Immature natural killer cell (primary cell): Measurements from ENCODE around the gene EMP3. TPM values are rescaled to one million over a fixed set of nuclear protein-coding genes. Genes with fewer than 3 reads are reported as not detected.

ENCODE experiments used
- DNase-seq, 3 donors: peaks; one replicate each; pipeline ENCODE4 v3.0.0; 2022; ENCODE audit warnings: mixed read lengths in 1 of 3
- H3K27ac Mint-ChIP-seq, 6 donors: one replicate each; pipeline ENCODE4 v1.8.0; 2020; ENCODE audit warnings: mixed read lengths in 6 of 6, mild to moderate bottlenecking in 5 of 6, inconsistent platforms in 4 of 6, moderate library complexity in 3 of 6
- H3K27me3 Mint-ChIP-seq, 3 donors: one replicate each; pipeline ENCODE4 v1.8.0; 2020 to 2021; ENCODE audit warnings: low read depth in 3 of 3, mild to moderate bottlenecking in 3 of 3, mixed read lengths in 3 of 3, moderate library complexity in 3 of 3, inconsistent platforms in 1 of 3
- H3K36me3 Mint-ChIP-seq, 3 donors: one replicate each; pipeline ENCODE4 v1.8.0; 2020; ENCODE audit warnings: mixed read lengths in 3 of 3, inconsistent platforms in 2 of 3, mild to moderate bottlenecking in 2 of 3
- H3K4me1 Mint-ChIP-seq, 2 donors: one replicate each; pipeline ENCODE4 v1.8.0; 2020; ENCODE audit warnings: inconsistent platforms in 2 of 2, mild to moderate bottlenecking in 2 of 2, mixed read lengths in 2 of 2, moderate library complexity in 1 of 2
- H3K4me3 Mint-ChIP-seq, 5 donors: one replicate each; pipeline ENCODE4 v1.8.0; 2020; ENCODE audit warnings: mild to moderate bottlenecking in 5 of 5, mixed read lengths in 5 of 5, inconsistent platforms in 3 of 5, moderate library complexity in 3 of 5
- H3K9me3 Mint-ChIP-seq, 6 donors: one replicate each; pipeline ENCODE4 v1.8.0; 2020; ENCODE audit warnings: mild to moderate bottlenecking in 6 of 6, mixed read lengths in 6 of 6, inconsistent platforms in 4 of 6, moderate library complexity in 3 of 6
- polyA plus RNA-seq, 3 donors: library from polyadenylated mRNA; unstranded; fragments of 300-500 nt; fragmentation: Illumina TruSeq; gene quantifications; one replicate each; pipeline ENCODE4 v1.2.3, GENCODE V29; 2021

The EMP3 gene
- polyA plus RNA-seq, 3 donors from 2014 or later, result 994 to 1,311 (median 1,000) TPM

DNA sequence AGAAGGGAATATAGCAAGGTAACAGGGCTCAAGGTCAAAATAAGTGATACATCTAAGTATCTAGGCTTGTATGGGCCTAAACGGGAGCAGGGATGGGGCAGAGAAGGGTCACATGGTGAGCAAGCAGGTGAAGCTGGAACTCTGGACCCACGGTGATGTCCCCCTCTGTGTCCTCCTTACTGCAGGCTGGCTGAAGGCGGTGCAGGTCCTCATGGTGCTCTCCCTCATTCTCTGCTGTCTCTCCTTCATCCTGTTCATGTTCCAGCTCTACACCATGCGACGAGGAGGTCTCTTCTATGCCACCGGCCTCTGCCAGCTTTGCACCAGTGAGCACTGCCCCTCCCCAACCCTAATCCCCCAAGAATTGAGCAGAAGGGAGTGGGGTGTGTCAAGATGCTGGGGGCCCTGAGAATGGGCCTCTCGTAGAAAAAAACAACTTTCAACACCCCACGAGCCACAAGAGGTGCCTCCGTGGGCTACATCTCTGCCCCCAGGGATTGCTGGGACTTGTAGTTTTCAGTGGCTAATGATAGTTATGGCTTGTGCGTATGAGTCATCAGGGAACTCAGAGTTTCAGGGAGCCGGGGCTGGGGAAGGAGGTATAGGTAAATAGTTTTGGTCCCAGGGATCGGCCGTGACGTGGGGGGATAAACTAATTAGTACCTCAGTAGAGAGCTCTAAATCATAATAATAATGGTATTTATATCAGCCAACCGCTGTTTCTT lies 4.0 kb downstream of the EMP3 start:
- no peaks in the 10 kb centered on the region for H3K9me3 Mint-ChIP-seq
- peaks cover 16 to 26% (median 16%) of the 10 kb centered on the region in 3 donors for H3K36me3 Mint-ChIP-seq
- peaks cover 84 to 88% of the 10 kb centered on the region in 2 donors for H3K4me1 Mint-ChIP-seq
- H3K27ac Mint-ChIP-seq, result peak overlapping the region; percentile 87 to 96 (median 94)
- DNase-seq, result peak; percentile 28 to 46 (median 37)
- peak overlapping the region; percentile 76 to 88 (median 83) for H3K4me3 Mint-ChIP-seq
- H3K27me3 Mint-ChIP-seq, result peaks cover 11 to 16% (median 15%) of the 10 kb centered on the region in 3 donors

DNA sequence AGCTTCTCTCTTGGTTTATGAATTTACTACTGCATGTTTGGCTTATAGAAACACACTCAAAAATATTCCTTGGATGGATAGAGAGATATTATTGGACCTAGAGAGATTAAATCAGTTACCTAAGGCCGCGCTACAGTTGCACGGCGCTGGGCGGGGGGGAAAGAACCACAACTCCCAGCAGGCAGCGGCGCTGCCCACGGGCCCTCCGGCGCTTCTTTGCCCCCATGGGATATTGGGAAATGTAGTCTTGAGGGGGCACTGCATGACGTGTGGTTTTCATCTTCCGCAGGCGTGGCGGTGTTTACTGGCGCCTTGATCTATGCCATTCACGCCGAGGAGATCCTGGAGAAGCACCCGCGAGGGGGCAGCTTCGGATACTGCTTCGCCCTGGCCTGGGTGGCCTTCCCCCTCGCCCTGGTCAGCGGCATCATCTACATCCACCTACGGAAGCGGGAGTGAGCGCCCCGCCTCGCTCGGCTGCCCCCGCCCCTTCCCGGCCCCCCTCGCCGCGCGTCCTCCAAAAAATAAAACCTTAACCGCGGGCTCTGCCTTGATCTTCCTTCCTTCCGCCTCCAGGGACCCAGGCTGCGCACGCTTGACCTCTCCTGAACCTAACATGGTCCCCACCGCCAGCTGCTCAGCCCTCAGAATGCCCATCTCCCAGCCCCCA lies 4.8 kb downstream of the EMP3 start:
- peak; percentile 83 to 87 (median 86) for DNase-seq
- peak overlapping the region; percentile 87 to 96 (median 94) for H3K27ac Mint-ChIP-seq
- H3K9me3 Mint-ChIP-seq, result no peaks in the 10 kb centered on the region
- H3K4me1 Mint-ChIP-seq, result peaks cover 83 to 87% of the 10 kb centered on the region in 2 donors
- H3K4me3 Mint-ChIP-seq, result peak overlapping the region; percentile 76 to 88 (median 83)
- H3K36me3 Mint-ChIP-seq, result peaks cover 14 to 26% (median 16%) of the 10 kb centered on the region in 3 donors
- peaks cover 8 to 14% (median 13%) of the 10 kb centered on the region in 3 donors for H3K27me3 Mint-ChIP-seq

DNA sequence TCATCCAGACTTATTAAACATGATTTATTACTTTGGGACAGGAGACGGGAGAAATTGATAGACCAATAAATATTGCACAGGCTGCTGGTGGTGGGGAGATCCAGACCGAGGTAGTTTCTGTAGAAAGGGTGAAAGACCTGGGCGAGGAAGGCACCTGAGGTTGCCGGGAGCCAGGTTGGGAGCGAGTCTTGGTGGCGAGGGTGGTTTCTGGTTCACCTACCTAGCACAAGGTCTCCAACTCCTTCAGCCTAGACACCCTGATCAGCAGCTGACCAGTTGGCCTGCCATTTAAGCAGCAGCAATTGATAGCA lies 7.0 kb downstream of the EMP3 start:
- H3K36me3 Mint-ChIP-seq, result peaks cover 12 to 24% (median 16%) of the 10 kb centered on the region in 3 donors
- peaks cover 5 to 12% (median 6%) of the 10 kb centered on the region in 3 donors for H3K27me3 Mint-ChIP-seq
- H3K4me1 Mint-ChIP-seq, result peaks cover 63 to 66% of the 10 kb centered on the region in 2 donors
- H3K27ac Mint-ChIP-seq, result peak overlapping the region; percentile 94 to 98 (median 96)
- no peaks in the 10 kb centered on the region for H3K9me3 Mint-ChIP-seq
- DNase-seq, result no peak
- peak overlapping the region; percentile 89 to 99 (median 98) for H3K4me3 Mint-ChIP-seq

DNA sequence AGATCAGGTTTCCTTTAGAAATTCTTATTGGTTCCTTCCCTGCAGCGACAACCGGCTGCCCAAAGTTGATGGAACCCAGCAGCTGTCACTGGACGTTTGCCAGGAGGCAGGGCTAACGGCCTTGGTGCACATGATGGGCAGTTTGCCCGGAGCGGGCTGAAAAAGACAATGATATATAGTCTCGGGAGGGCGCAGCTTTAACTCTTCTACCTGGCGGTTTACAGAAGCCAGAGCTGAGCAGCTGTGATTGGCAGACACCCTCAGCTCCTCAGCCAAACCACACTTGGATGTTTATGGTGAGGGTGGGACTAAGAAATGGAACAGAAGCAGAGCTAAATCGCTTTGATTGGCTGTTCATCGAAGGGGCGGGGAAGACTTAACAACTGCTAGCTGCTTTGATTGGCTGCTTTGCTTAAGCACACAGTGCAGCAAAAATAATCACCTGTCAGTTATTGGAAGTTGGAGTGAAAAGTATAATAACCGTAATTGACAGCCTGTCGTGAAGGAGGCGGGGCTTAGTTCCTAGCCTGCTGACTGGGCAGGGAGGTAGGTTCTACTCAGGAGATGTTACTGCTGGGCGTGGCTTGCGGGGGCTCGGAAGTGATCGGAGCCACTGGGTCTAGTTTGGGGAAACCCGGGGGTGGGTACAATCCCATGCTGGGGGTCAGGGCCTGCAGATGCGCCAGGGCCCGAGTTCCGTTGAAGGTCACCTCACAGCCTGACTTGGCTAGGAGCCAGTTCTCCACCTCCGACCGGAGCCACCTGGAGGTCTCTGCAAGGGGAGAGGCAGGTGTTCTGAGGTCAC lies 7.5 kb downstream of the EMP3 start:
- Mint-ChIP-seq H3K36me3 (peaks cover 12 to 22% (median 16%) of the 10 kb centered on the region in 3 donors), H3K4me1 (peaks cover 58 to 61% of the 10 kb centered on the region in 2 donors), H3K9me3 (no peaks in the 10 kb centered on the region), H3K27me3 (peaks cover 4 to 12% (median 5%) of the 10 kb centered on the region in 3 donors), H3K27ac (peak overlapping the region; percentile 94 to 98 (median 96)), H3K4me3 (peak overlapping the region; percentile 89 to 99 (median 98))
- DNase-seq, result peak; percentile 95 to 98 (median 97)

DNA sequence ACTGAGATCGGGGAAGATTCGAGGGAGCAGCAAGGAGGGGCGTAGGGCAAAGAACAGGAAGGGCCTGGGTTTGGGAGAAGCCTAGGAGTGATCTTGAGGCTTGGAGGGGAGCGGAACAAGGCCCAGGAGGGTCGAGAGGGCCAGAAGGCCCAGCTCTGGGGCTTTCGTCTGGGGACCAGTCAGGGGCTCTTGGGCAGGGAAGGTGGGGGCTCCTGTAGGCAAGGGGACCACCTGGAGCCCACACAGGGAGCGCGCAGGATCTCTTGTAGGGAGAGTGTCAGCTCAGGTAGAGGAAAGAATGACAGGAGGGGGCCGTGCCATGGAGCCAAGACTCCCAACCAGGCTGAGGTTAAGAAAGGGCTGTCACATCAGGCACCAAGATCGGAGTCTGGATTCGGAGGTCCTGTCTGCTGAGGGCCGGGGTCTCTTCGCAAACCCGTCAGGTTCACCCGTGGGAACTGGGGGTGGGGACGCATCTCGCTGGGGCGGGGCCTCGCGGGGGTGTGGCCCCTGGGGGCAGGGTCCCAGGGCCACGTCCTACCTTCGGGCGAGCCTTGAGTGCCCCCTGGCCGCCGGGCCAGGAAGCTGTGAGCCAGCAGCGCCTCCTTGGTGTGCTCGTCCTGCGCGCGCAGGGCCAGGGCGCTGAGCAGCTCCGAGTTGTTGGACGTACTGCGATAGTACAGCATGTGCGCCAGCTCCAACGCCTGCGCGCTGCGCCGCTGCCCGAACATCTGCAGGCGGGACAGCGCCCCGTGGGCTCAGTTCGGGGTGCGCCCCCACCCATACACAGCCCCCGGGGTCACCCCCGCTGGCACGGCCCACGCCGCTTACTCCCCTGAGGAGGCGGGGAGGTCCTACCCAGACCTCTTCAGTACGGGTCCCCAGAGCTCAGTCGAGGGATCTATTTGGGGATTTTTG lies 8.4 kb downstream of the EMP3 start:
- Mint-ChIP-seq H3K27ac (peak overlapping the region; percentile 94 to 98 (median 96)), H3K4me1 (peaks cover 51 to 55% of the 10 kb centered on the region in 2 donors), H3K4me3 (peak overlapping the region; percentile 89 to 99 (median 98)), H3K9me3 (no peaks in the 10 kb centered on the region), H3K27me3 (peaks cover 4 to 12% (median 5%) of the 10 kb centered on the region in 3 donors), H3K36me3 (peaks cover 9 to 18% (median 12%) of the 10 kb centered on the region in 3 donors)
- DNase-seq, result peak; percentile 88 to 91 (median 90)

DNA sequence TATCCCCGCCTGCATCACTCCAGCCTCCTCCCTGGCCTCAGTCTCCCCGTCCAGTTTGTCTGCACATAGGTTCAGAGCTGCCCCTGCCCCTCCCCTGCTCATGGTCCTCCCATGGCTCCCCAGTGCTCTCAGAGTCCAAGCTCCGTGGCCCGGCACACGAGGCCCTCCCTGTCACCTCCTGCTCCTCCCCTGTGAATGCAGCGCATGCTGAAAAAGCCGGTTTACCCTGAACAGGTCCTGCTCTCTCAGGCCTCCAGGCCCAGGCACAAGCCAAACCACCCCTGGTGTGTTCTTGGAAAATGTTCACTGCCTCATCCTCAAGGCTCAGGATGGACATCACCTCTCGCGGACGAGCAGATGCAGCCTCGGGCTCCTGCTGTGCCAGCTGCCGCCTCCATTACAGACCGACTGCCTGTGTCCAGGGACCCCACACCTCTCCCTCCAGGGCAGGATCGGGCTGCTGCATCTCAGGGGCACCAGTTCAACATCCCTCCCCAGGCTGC lies 13.0 kb downstream of the EMP3 start:
- Mint-ChIP-seq H3K9me3 (no peaks in the 10 kb centered on the region), H3K4me3 (no peak overlapping the region), H3K4me1 (peaks cover 12 to 15% of the 10 kb centered on the region in 2 donors), H3K36me3 (no peaks in the 10 kb centered on the region), H3K27ac (peak overlapping the region in 1 of 6 donors; percentile 60), H3K27me3 (peaks cover 0 to 1% (median 0%) of the 10 kb centered on the region in 3 donors)
- DNase-seq, result no peak

DNA sequence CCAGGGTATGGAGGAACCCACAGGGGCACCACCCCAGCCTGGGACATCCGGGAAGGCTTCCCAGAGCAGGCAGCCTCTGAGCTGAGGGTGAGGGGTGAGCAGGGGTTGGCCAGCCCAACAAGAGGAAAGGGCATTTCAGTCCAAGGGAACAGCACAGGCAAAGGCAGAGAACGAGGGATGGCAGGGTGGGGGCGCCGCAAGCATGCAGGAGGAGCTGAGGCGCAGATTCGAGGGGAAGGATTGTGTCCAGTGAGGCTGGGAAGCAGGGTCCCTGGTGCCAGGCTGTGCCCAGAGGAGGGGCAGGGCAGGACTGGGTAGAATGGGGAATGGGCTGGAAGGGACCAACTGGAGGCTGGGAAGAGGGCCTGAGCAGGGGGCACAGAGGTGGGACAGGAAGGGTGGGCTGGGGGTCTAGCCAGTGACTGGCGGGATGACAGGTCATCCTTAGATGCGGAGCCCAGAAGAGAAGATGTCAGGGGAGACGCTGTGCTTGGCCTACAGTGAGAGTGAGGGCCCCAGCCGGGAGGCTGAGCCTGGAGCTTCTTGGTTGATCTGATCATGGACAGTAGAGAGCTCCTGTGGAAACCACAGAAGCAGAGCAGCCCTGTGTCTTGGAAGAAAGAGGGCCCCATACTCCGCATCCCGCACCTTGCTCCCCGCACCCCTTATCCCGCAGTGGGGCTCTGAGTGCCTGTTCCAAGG lies 13.6 kb downstream of the EMP3 start:
- Mint-ChIP-seq H3K36me3 (no peaks in the 10 kb centered on the region), H3K27ac (no peak overlapping the region), H3K4me1 (peaks cover 9 to 11% of the 10 kb centered on the region in 2 donors), H3K9me3 (no peaks in the 10 kb centered on the region), H3K27me3 (no peaks in the 10 kb centered on the region), H3K4me3 (no peak overlapping the region)
- DNase-seq, result no peak

DNA sequence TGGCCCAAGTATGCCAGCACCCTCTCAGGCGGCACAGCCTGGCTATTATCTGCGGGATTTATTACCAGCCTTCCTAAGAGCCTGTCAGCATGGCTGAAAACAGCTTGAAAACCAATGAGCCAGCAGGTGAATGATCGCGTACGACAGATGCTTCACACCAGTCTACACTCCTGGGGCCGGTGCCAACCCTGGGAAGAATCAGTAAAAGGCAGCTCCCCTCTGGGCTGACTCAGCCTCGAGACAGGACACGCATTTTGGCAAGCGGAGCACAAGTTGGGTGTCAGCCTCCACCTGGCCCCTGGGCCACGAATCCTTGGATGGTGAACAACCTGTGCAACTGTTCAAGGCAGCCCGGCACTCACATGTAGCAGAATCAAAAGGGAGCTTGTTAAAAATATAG lies 15.6 kb downstream of the EMP3 start:
- Mint-ChIP-seq H3K27ac (no peak overlapping the region), H3K9me3 (no peaks in the 10 kb centered on the region), H3K4me3 (no peak overlapping the region), H3K36me3 (no peaks in the 10 kb centered on the region), H3K27me3 (peaks cover 0 to under 1% (median 0%) of the 10 kb centered on the region in 3 donors), H3K4me1 (no peaks in the 10 kb centered on the region)
- DNase-seq, result no peak

DNA sequence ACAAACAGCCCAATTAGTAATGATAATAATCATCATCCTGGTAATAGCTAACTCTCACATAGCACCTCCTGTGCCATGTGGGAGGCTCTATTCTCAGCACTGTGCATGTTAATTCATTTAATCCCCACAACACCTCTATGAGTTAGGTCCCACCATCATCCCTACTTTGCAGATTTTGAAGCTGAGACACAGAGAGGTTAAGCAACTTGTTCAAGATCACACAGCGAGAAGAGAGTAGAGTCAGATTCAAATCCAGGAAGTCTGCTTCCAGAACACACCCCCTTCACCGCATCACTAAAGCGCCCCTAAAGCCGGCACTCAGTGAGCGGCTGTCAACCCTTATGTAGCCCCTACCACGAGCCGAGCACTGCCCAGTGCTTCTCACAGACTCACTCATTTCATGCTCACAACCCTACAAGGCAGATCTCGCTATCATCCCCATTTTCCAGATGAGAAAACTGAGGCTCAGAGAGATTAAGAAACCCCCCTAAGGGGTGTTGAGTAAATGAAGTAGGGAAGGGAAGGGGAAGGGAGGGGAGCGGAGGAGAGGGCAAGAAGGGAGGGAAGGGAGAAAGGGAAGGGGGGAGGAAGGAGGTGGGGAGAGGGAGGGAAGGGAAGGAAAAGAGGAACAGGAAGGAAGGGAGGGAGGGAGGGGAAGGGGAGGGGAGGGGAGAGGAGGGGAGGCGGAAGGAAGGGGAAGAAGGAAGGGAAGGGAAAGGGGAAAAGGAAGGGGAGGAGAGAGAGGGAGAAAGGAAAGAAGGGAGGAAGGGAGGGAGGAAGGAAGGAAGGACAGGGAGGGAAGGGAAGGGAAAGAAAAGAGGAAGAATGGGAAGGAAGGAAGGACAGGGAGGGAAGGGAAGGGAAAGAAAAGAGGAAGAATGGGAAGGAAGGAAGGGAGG lies 16.4 kb downstream of the EMP3 start:
- DNase-seq, result no peak
- no peak overlapping the region for H3K4me3 Mint-ChIP-seq
- H3K4me1 Mint-ChIP-seq, result no peaks in the 10 kb centered on the region
- no peaks in the 10 kb centered on the region for H3K9me3 Mint-ChIP-seq
- H3K27ac Mint-ChIP-seq, result no peak overlapping the region
- no peaks in the 10 kb centered on the region for H3K36me3 Mint-ChIP-seq
- peaks cover 0 to 3% (median 0%) of the 10 kb centered on the region in 3 donors for H3K27me3 Mint-ChIP-seq

DNA sequence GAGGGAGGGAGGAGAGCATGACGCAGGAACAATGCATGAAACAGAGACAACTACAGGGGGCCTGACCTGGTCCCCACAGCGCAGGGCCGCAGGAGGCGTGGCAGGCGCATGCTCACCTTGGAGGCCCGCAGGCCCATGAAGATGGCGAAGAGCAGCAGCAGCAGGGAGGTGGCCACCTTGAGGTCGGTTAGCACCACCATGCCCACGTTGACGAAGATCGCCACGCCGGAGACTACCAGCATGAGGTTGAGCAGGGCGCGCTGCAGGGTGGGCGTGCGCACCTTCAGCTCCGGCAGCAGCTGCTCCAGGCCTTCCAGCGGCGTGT lies 17.0 kb downstream of the EMP3 start:
- no peaks in the 10 kb centered on the region for H3K9me3 Mint-ChIP-seq
- no peak overlapping the region for H3K27ac Mint-ChIP-seq
- no peak overlapping the region for H3K4me3 Mint-ChIP-seq
- H3K36me3 Mint-ChIP-seq, result no peaks in the 10 kb centered on the region
- no peaks in the 10 kb centered on the region for H3K4me1 Mint-ChIP-seq
- no peak for DNase-seq
- peaks cover 0 to 3% (median 2%) of the 10 kb centered on the region in 3 donors for H3K27me3 Mint-ChIP-seq

DNA sequence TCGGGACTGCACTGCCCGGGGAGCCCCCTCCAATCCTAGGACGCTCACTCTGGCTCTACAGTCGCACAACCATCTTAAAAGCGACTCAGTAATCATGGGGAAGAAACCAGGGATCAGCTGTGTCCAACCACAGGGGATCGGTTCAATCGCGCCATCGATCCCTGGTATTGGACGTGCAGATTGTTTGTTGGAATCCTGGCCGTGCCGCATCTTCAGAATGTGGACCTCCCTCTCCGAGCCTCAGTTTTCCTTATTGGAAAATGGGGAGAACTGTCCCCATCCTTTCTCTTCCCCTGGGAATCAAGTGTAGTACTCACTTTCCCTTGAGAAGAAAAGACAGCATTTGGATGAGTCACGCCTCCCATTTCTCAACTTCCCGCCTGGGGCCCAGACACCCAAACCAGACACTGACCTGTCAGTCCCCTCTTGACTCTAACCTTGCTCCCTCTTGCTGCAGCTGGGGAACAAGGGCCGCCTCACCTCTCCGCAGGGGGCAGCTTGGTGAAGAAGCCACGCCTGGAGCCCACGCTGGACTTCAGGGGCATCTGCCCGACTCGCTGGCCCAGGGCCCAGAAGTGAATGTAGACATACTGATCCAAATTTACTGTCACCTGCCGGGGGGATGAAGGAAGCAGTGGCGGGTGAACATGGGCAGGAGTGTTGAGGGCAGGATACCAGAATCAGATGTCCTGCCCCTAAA lies 17.6 kb downstream of the EMP3 start:
- no peaks in the 10 kb centered on the region for H3K36me3 Mint-ChIP-seq
- peaks cover 0 to 3% (median 2%) of the 10 kb centered on the region in 3 donors for H3K27me3 Mint-ChIP-seq
- H3K9me3 Mint-ChIP-seq, result no peaks in the 10 kb centered on the region
- no peak overlapping the region for H3K4me3 Mint-ChIP-seq
- no peak overlapping the region for H3K27ac Mint-ChIP-seq
- no peak for DNase-seq
- H3K4me1 Mint-ChIP-seq, result no peaks in the 10 kb centered on the region
